T-cell (primary cell): Measurements from ENCODE around the gene TRPM8. TPM values are rescaled to one million over a fixed set of nuclear protein-coding genes. Genes with fewer than 3 reads are reported as not detected.

ENCODE experiments used
- total RNA-seq, 35 experiments: library from RNA in 6 of 35; stranded (reverse) in 6 of 35; fragments of 120-200 nt in 1 of 35; gene quantifications; one replicate each; pipeline versions ENCODE4 v1.2.1 to v1.2.4 and lab custom pipeline; 2013 to 2026

The TRPM8 gene
- total RNA-seq, 5 donors from 2014 or later (not counting 1 experiment from before 2014, with no cell fraction given) = not detected

Other genes starting within 250 kb of the TRPM8 start
- gene UGT1A9, start 245.5 kb upstream of the TRPM8 start, total RNA-seq = not detected
- under 1 TPM in 1 of 5 donors, not detected in 4; 0.10 TPM for gene UGT1A7, start 235.5 kb upstream of the TRPM8 start, total RNA-seq
- gene UGT1A6, start 224.5 kb upstream of the TRPM8 start, total RNA-seq = under 1 TPM in 1 of 5 donors, not detected in 4; 0.32 TPM
- not detected for gene UGT1A5, start 204.5 kb upstream of the TRPM8 start, total RNA-seq
- gene UGT1A4, start 198.6 kb upstream of the TRPM8 start, total RNA-seq = not detected
- not detected for gene UGT1A3, start 188.3 kb upstream of the TRPM8 start, total RNA-seq
- not detected for gene UGT1A1, start 157.1 kb upstream of the TRPM8 start, total RNA-seq
- not detected for gene MROH2A, start 139.0 kb upstream of the TRPM8 start, total RNA-seq
- 1 to 10 TPM in 3 of 5 donors, under 1 TPM in 2; 0.33 to 1.7 (median 1.1) TPM for gene HJURP, start 62.8 kb upstream of the TRPM8 start, total RNA-seq
- gene SPP2, start 133.3 kb downstream of the TRPM8 start, total RNA-seq = not detected